H9 (cell line): ENCODE measurements around the gene DEPDC1B. TPM values are rescaled to one million over a fixed set of nuclear protein-coding genes. Genes with fewer than 3 reads are reported as not detected.
A peak's percentile ranks its signal among the peaks of the same experiment; 100 is the strongest.

Experiments
- DNase-seq: peaks from one replicate; pipeline ENCODE4 v3.0.0-alpha.2; 2017
- H2AFZ ChIP-seq: one replicate; pipeline ENCODE4 v1.6.1; 2013; ENCODE audit warnings: mild to moderate bottlenecking, low read length, control low read depth, moderate library complexity
- H2AK5ac ChIP-seq: 2 replicates; pipeline ENCODE4 v1.6.1; 2013; ENCODE audit warnings: low read length, control low read depth, mixed read lengths; ENCODE audit not compliant: insufficient read length
- H2BK120ac ChIP-seq: one replicate; pipeline ENCODE4 v1.6.1; 2013; ENCODE audit warnings: low read depth, mild to moderate bottlenecking, low read length, control low read depth, inconsistent platforms; ENCODE audit not compliant: poor library complexity, severe bottlenecking
- H2BK12ac ChIP-seq: 2 replicates; pipeline ENCODE4 v1.6.1; 2013; ENCODE audit warnings: low read length, control low read depth, mixed read lengths, low read depth; ENCODE audit not compliant: insufficient read length
- H2BK15ac ChIP-seq: 2 replicates; pipeline ENCODE4 v1.6.1; 2013; ENCODE audit warnings: low read depth, low read length, control low read depth
- H2BK20ac ChIP-seq: one replicate; pipeline ENCODE4 v1.6.1; 2013; ENCODE audit warnings: low read depth, mild to moderate bottlenecking, low read length, control low read depth, inconsistent platforms; ENCODE audit not compliant: poor library complexity, severe bottlenecking
- H2BK5ac ChIP-seq: 2 replicates; pipeline ENCODE4 v1.6.1; 2013; ENCODE audit warnings: low read length, control low read depth, mixed read lengths; ENCODE audit not compliant: insufficient read length
- H3K14ac ChIP-seq: 2 replicates; pipeline ENCODE4 v1.6.1; 2013; ENCODE audit warnings: low read length, control low read depth; ENCODE audit not compliant: insufficient read depth
- H3K18ac ChIP-seq: 2 replicates; pipeline ENCODE4 v1.6.1; 2013; ENCODE audit warnings: low read depth, mild to moderate bottlenecking, mixed read lengths, low read length, control low read depth; ENCODE audit not compliant: insufficient read length
- H3K23ac ChIP-seq: 2 replicates; pipeline ENCODE4 v1.6.1; 2013; ENCODE audit warnings: low read length, control low read depth, mixed read lengths, low read depth; ENCODE audit not compliant: insufficient read length
- H3K23me2 ChIP-seq: 2 replicates; pipeline ENCODE4 v1.6.1; 2013; ENCODE audit warnings: low read depth, mild to moderate bottlenecking, mixed read lengths, low read length, control low read depth; ENCODE audit not compliant: insufficient read length, poor library complexity, severe bottlenecking
- H3K27ac ChIP-seq: 2 replicates; pipeline ENCODE4 v1.5.1; 2013; ENCODE audit warnings: low read length, control low read depth, mixed read lengths, low read depth; ENCODE audit not compliant: insufficient read length
- H3K27me3 ChIP-seq: 2 replicates; pipeline ENCODE4 v1.6.1; 2013; ENCODE audit warnings: low read length, control low read depth, inconsistent platforms; ENCODE audit not compliant: insufficient read depth
- H3K4ac ChIP-seq: 2 replicates; pipeline ENCODE4 v1.6.1; 2013; ENCODE audit warnings: low read depth, mild to moderate bottlenecking, control low read depth, inconsistent platforms, low read length, moderate library complexity
- H3K4me1 ChIP-seq: 2 replicates; pipeline ENCODE4 v1.6.1; 2013; ENCODE audit warnings: low read length, control low read depth, inconsistent platforms; ENCODE audit not compliant: insufficient read depth
- H3K4me2 ChIP-seq: 2 replicates; pipeline ENCODE4 v1.6.1; 2013; ENCODE audit warnings: low read length, control low read depth, mixed read lengths; ENCODE audit not compliant: insufficient read length, insufficient read depth
- H3K56ac ChIP-seq: 2 replicates; pipeline ENCODE4 v1.6.1; 2013; ENCODE audit warnings: low read depth, mild to moderate bottlenecking, mixed read lengths, low read length, control low read depth; ENCODE audit not compliant: insufficient read length
- H3K79me1 ChIP-seq: 2 replicates; pipeline ENCODE4 v1.6.1; 2013; ENCODE audit warnings: low read depth, mild to moderate bottlenecking, moderate library complexity, low read length, control low read depth, inconsistent platforms; ENCODE audit not compliant: insufficient read depth, poor library complexity, severe bottlenecking
- H3K79me2 ChIP-seq: 2 replicates; pipeline ENCODE4 v1.6.1; 2013; ENCODE audit warnings: low read length, control low read depth, inconsistent platforms; ENCODE audit not compliant: insufficient read depth
- H3K9ac ChIP-seq: 2 replicates; pipeline ENCODE4 v1.6.1; 2013; ENCODE audit warnings: low read length, control low read depth, mixed read lengths; ENCODE audit not compliant: insufficient read length; ENCODE audit errors: extremely low read depth
- H3K9me3 ChIP-seq: one replicate; pipeline ENCODE4 v1.6.1; 2013; ENCODE audit warnings: low read depth, low read length, inconsistent platforms; ENCODE audit not compliant: control insufficient read depth
- H3T11ph ChIP-seq: one replicate; pipeline ENCODE4 v1.6.1; 2013; ENCODE audit warnings: mild to moderate bottlenecking, low read length, control low read depth, inconsistent platforms
- H4K20me1 ChIP-seq: one replicate; pipeline ENCODE4 v1.6.1; 2013; ENCODE audit not compliant: control insufficient read depth, insufficient read length, insufficient read depth
- H4K5ac ChIP-seq: 2 replicates; pipeline ENCODE4 v1.6.1; 2013; ENCODE audit warnings: low read depth, mild to moderate bottlenecking, mixed read lengths, low read length, control low read depth; ENCODE audit not compliant: insufficient read length
- H4K8ac ChIP-seq: replicated peaks from 2 replicates; pipeline ENCODE4 v1.6.1; 2013; ENCODE audit warnings: low read length, control low read depth, mixed read lengths, low read depth; ENCODE audit not compliant: insufficient read length
- H4K91ac ChIP-seq: 2 replicates; pipeline ENCODE4 v1.6.1; 2013; ENCODE audit warnings: low read depth, mild to moderate bottlenecking, moderate library complexity, mixed read lengths, low read length, control low read depth; ENCODE audit not compliant: insufficient read length
- H3K27ac Mint-ChIP-seq, 3 experiments: 2 replicates in 2 of 3; 3 replicates in 1 of 3; pipeline ENCODE4 v1.8.0; 2020 to 2021; ENCODE audit warnings: mixed read lengths in 3 of 3, mild to moderate bottlenecking in 1 of 3, moderate library complexity in 1 of 3
- H3K27me3 Mint-ChIP-seq: 2 replicates; pipeline ENCODE4 v1.8.0; 2021; ENCODE audit warnings: low read depth, mild to moderate bottlenecking, moderate library complexity, mixed read lengths
- H3K36me3 Mint-ChIP-seq, 3 experiments: 2 replicates in 2 of 3; 3 replicates in 1 of 3; pipeline ENCODE4 v1.8.0; 2020 to 2021; ENCODE audit warnings: low read depth in 3 of 3, mixed read lengths in 3 of 3; ENCODE audit not compliant: insufficient read depth in 1 of 3
- H3K4me1 Mint-ChIP-seq, 2 experiments: 2 replicates each; pipeline ENCODE4 v1.8.0; 2020; ENCODE audit warnings: mixed read lengths in 2 of 2
- H3K4me3 Mint-ChIP-seq, 2 experiments: 2 replicates in 1 of 2; 3 replicates in 1 of 2; pipeline ENCODE4 v1.8.0; 2020 to 2021; ENCODE audit warnings: mild to moderate bottlenecking in 2 of 2, mixed read lengths in 2 of 2, moderate library complexity in 1 of 2
- H3K9me3 Mint-ChIP-seq, 2 experiments: 2 replicates in 1 of 2; 3 replicates in 1 of 2; pipeline ENCODE4 v1.8.0; 2020; ENCODE audit warnings: mild to moderate bottlenecking in 2 of 2, mixed read lengths in 2 of 2, moderate library complexity in 1 of 2
- CTCF ChIP-seq: fragments of 200-600 bp; sonication (generic); conservative IDR thresholded peaks from 3 replicates; pipeline ENCODE4 v1.8.0; 2021; ENCODE audit warnings: antibody characterized with exemption, mild to moderate bottlenecking
- WGBS: extraction: QIAGEN DNeasy Blood & Tissue Kit; methylation state at CpG from one replicate; pipeline ENCODE4 v1.1.7; 2013; ENCODE audit warnings: missing lambda C conversion rate, low lambda C conversion rate, mixed read lengths; ENCODE audit not compliant: insufficient read length; ENCODE audit errors: extremely low coverage; 5-methylcytosine and 5-hydroxymethylcytosine counted together
- total RNA-seq: library from RNA; stranded (reverse); gene quantifications from 2 replicates; pipeline ENCODE4 v1.2.1, GENCODE V29; 2021

The DEPDC1B gene
- total RNA-seq, 1 experiment from 2014 or later = 49.0 TPM

DNA sequence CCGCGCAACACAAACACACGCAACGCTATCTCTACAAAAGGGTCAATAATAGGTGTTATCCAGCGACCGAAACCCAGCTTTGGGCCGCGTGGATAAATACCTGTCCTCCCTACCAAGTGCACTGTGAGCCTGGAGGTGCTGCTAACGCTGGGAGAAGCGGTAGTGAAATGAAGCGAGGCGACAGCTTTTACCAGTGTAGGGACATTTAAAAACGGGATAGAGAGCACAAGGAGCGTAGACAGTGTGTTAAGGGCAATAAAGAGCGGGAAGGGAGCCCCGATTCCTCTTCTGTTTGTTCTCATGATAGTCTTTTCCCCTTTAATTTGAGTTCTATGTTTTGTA lies 421 bp upstream of the DEPDC1B start:
- Histone ChIP-seq H3K4me1 (peaks cover 4% of the 10 kb centered on the region; the same call in 1 of the 2 replicates), H3T11ph (peak overlapping the region; percentile 30), H3K79me1 (peaks cover 3% of the 10 kb centered on the region), H3K23me2 (peaks cover 7% of the 10 kb centered on the region), H3K4ac (no peak overlapping the region; the same call in 1 of the 2 replicates), H4K8ac (no peak overlapping the region), H2AK5ac (no peak overlapping the region), H2AFZ (no peak overlapping the region), H4K20me1 (no peaks in the 10 kb centered on the region), H4K5ac (peak overlapping the region; percentile 87), H3K9ac (peak overlapping the region; percentile 92), H3K27me3 (no peaks in the 10 kb centered on the region), H3K14ac (peak overlapping the region; percentile 84), H3K27ac (peak overlapping the region; percentile 14), H3K56ac (no peak overlapping the region), H3K79me2 (peaks cover 15% of the 10 kb centered on the region), H4K91ac (no peak overlapping the region), H3K9me3 (no peaks in the 10 kb centered on the region), H2BK15ac (no peak overlapping the region), H3K18ac (peak overlapping the region; percentile 79), H2BK12ac (no peak overlapping the region), H2BK120ac (no peak overlapping the region), H2BK5ac (no peak overlapping the region), H3K23ac (no peak overlapping the region), H3K4me2 (peak overlapping the region; percentile 76), H2BK20ac (no peak overlapping the region)
- H3K36me3 Mint-ChIP-seq = peaks cover 7 to 10% (median 8%) of the 10 kb centered on the region in 3 experiments
- H3K4me1 Mint-ChIP-seq = peaks cover 20 to 28% of the 10 kb centered on the region in 2 experiments
- H3K4me3 Mint-ChIP-seq = peak overlapping the region; percentile 81 to 91
- peaks cover 2% of the 10 kb centered on the region for H3K27me3 Mint-ChIP-seq
- peaks cover 1 to 2% of the 10 kb centered on the region in 2 experiments; a peak in 3 of 5 replicates for H3K9me3 Mint-ChIP-seq
- no peak for TF ChIP-seq CTCF
- no CpG with 5 or more reads among the region's 16 CpGs for WGBS
- H3K27ac Mint-ChIP-seq = peak overlapping the region; percentile 70 to 98 (median 98)
- DNase-seq = no peak
